AG08396 (cell line): ENCODE measurements around the gene PSMG1.
"Not testable (repeated sequence)": the region's sequence is repeated elsewhere in the genome, so short reads cannot be mapped to it uniquely, and the experiment has no call there.

Experiments
- DNase-seq: peaks from one replicate; pipeline ENCODE4 v3.0.0; 2012; ENCODE audit warnings: low spot score, mixed read lengths

Gene PSMG1

GRCh38 chr21:39188521-39189139 is 5.4 kb upstream of the PSMG1 start:
- DNase-seq, result no peak

- no peak for DNase-seq
These were observed 3.9 kb upstream of the PSMG1 start for GRCh38 chr21:39187141-39187540.

GRCh38 chr21:39186676-39187075 is 3.4 kb upstream of the PSMG1 start:
- DNase-seq, result no peak

- no peak for DNase-seq
These were observed 1.9 kb upstream of the PSMG1 start for GRCh38 chr21:39185157-39185556.

GRCh38 chr21:39184050-39184980 is 1.1 kb upstream of the PSMG1 start:
- DNase-seq, result no peak

- no peak for DNase-seq
These were observed 573 bp downstream of the PSMG1 start for GRCh38 chr21:39182484-39183271.

GRCh38 chr21:39182016-39182415 is 1.2 kb downstream of the PSMG1 start:
- no peak for DNase-seq

GRCh38 chr21:39181205-39181818 is 1.9 kb downstream of the PSMG1 start:
- DNase-seq, result no peak

- no peak for DNase-seq
These were observed 2.7 kb downstream of the PSMG1 start for GRCh38 chr21:39180429-39181019.

- DNase-seq, result no peak
These were observed 4.8 kb downstream of the PSMG1 start for GRCh38 chr21:39178421-39178820.

- DNase-seq, result no peak
These were observed 7.0 kb downstream of the PSMG1 start for GRCh38 chr21:39176271-39176709.

GRCh38 chr21:39175665-39176064 is 7.6 kb downstream of the PSMG1 start:
- no peak for DNase-seq

- DNase-seq, result no peak
These were observed 8.1 kb downstream of the PSMG1 start for GRCh38 chr21:39175154-39175553.

GRCh38 chr21:39173716-39174680 is 9.3 kb downstream of the PSMG1 start:
- DNase-seq, result no peak

- no peak for DNase-seq
These were observed 13.3 kb downstream of the PSMG1 start for GRCh38 chr21:39169906-39170305.

GRCh38 chr21:39168800-39169199 is 14.5 kb downstream of the PSMG1 start:
- DNase-seq, result no peak

- no peak for DNase-seq
These were observed 18.7 kb downstream of the PSMG1 start for GRCh38 chr21:39164523-39164922.

GRCh38 chr21:39161064-39161463 is 22.2 kb downstream of the PSMG1 start:
- DNase-seq, result no peak

- no peak for DNase-seq
These were observed 23.7 kb downstream of the PSMG1 start for GRCh38 chr21:39159342-39160063.

GRCh38 chr21:39157241-39157640 is 26.0 kb downstream of the PSMG1 start:
- DNase-seq, result not testable (repeated sequence)
